Neuronal stem cell (in vitro differentiated cells): Measurements from ENCODE around the gene FBXO36.

ENCODE experiments used
- DNase-seq: peaks from one replicate; pipeline ENCODE4 v3.0.0-alpha.2; 2013; ENCODE audit warnings: low spot score
- H2AFZ ChIP-seq: one replicate; pipeline ENCODE4 v1.6.1; 2013; ENCODE audit warnings: mild to moderate bottlenecking, low read length, inconsistent platforms
- H2AK5ac ChIP-seq: 2 replicates; pipeline ENCODE4 v1.6.1; 2013; ENCODE audit warnings: low read depth, mild to moderate bottlenecking, inconsistent platforms, low read length, moderate library complexity, mixed read lengths
- H2BK120ac ChIP-seq: 2 replicates; pipeline ENCODE4 v1.6.1; 2013; ENCODE audit warnings: low read depth, mild to moderate bottlenecking, inconsistent platforms, low read length, moderate library complexity, mixed read lengths
- H2BK12ac ChIP-seq: one replicate; pipeline ENCODE4 v1.6.1; 2013; ENCODE audit warnings: low read length, inconsistent platforms
- H2BK15ac ChIP-seq: 2 replicates; pipeline ENCODE4 v1.6.1; 2013; ENCODE audit warnings: mild to moderate bottlenecking, low read length, inconsistent platforms, mixed read lengths
- H2BK5ac ChIP-seq: one replicate; pipeline ENCODE4 v1.6.1; 2013; ENCODE audit warnings: inconsistent platforms, mild to moderate bottlenecking, low read length, moderate library complexity
- H3K14ac ChIP-seq: one replicate; pipeline ENCODE4 v1.6.1; 2013; ENCODE audit warnings: low read length, inconsistent platforms
- H3K18ac ChIP-seq: 2 replicates; pipeline ENCODE4 v1.6.1; 2013; ENCODE audit warnings: low read length, inconsistent platforms
- H3K23ac ChIP-seq: 2 replicates; pipeline ENCODE4 v1.6.1; 2013; ENCODE audit warnings: low read depth, mild to moderate bottlenecking, mixed read lengths, low read length, inconsistent platforms; ENCODE audit not compliant: poor library complexity
- H3K27ac ChIP-seq: replicated peaks from 3 replicates; pipeline ENCODE4 v1.5.1; 2013; ENCODE audit warnings: low read length, inconsistent platforms
- H3K27me3 ChIP-seq, 3 experiments: 2 replicates each; pipeline ENCODE4 v1.6.1; 2013; ENCODE audit warnings: low read length in 3 of 3, mild to moderate bottlenecking in 2 of 3, inconsistent platforms in 1 of 3, low read depth in 1 of 3, mixed read lengths in 1 of 3, moderate library complexity in 1 of 3; ENCODE audit not compliant: control insufficient read depth in 3 of 3, insufficient read depth in 3 of 3
- H3K36me3 ChIP-seq, 2 donors: replicated peaks in 1 of 2; 2 replicates each; pipeline ENCODE4 v1.6.1; 2013; ENCODE audit warnings: low read length in 2 of 2; ENCODE audit not compliant: control insufficient read depth in 2 of 2, insufficient read depth in 2 of 2
- H3K4ac ChIP-seq: 2 replicates; pipeline ENCODE4 v1.6.1; 2013; ENCODE audit warnings: inconsistent platforms, mild to moderate bottlenecking, low read length, moderate library complexity
- H3K4me1 ChIP-seq, 2 donors: 1 replicate in 1 of 2; 2 replicates in 1 of 2; pipeline ENCODE4 v1.6.1; 2013; ENCODE audit warnings: low read length in 2 of 2, low read depth in 1 of 2; ENCODE audit not compliant: control insufficient read depth in 2 of 2, insufficient read depth in 1 of 2
- H3K4me2 ChIP-seq: one replicate; pipeline ENCODE4 v1.6.1; 2013; ENCODE audit warnings: mild to moderate bottlenecking, low read length, inconsistent platforms; ENCODE audit not compliant: insufficient read depth, poor library complexity, severe bottlenecking
- H3K4me3 ChIP-seq, 2 donors: 2 replicates each; pipeline ENCODE4 v1.5.1; 2013; ENCODE audit warnings: low read length in 2 of 2, mild to moderate bottlenecking in 2 of 2, inconsistent platforms in 1 of 2, moderate library complexity in 1 of 2
- H3K79me1 ChIP-seq: one replicate; pipeline ENCODE4 v1.6.1; 2013; ENCODE audit warnings: low read depth, mild to moderate bottlenecking, inconsistent platforms, low read length, moderate library complexity
- H3K9ac ChIP-seq: one replicate; pipeline ENCODE4 v1.6.1; 2013; ENCODE audit warnings: mild to moderate bottlenecking, low read depth, low read length, inconsistent platforms; ENCODE audit not compliant: poor library complexity
- H3K9me3 ChIP-seq, 2 donors: replicated peaks in 1 of 2; 2 replicates each; pipeline versions ENCODE3 to v1.6.1; 2013; ENCODE audit warnings: low read length in 2 of 2, mild to moderate bottlenecking in 2 of 2, inconsistent platforms in 1 of 2, low read depth in 1 of 2, mixed read lengths in 1 of 2, moderate library complexity in 1 of 2; ENCODE audit not compliant: control insufficient read depth in 2 of 2, insufficient read depth in 1 of 2
- H4K8ac ChIP-seq: one replicate; pipeline ENCODE4 v1.6.1; 2013; ENCODE audit warnings: low read depth, mild to moderate bottlenecking, inconsistent platforms, low read length, moderate library complexity
- H4K91ac ChIP-seq: one replicate; pipeline ENCODE4 v1.6.1; 2013; ENCODE audit warnings: low read length, low read depth, mild to moderate bottlenecking, inconsistent platforms; ENCODE audit not compliant: poor library complexity
- WGBS, 2 donors: extraction: QIAGEN DNeasy Blood & Tissue Kit; methylation state at CpG; one replicate each; pipeline ENCODE4 v1.1.7; 2013; ENCODE audit warnings: missing lambda C conversion rate in 2 of 2, mixed read lengths in 1 of 2; ENCODE audit not compliant: insufficient read length in 2 of 2, insufficient replicate concordance in 1 of 2; ENCODE audit errors: extremely low coverage in 2 of 2; 5-methylcytosine and 5-hydroxymethylcytosine counted together

Gene FBXO36

DNA sequence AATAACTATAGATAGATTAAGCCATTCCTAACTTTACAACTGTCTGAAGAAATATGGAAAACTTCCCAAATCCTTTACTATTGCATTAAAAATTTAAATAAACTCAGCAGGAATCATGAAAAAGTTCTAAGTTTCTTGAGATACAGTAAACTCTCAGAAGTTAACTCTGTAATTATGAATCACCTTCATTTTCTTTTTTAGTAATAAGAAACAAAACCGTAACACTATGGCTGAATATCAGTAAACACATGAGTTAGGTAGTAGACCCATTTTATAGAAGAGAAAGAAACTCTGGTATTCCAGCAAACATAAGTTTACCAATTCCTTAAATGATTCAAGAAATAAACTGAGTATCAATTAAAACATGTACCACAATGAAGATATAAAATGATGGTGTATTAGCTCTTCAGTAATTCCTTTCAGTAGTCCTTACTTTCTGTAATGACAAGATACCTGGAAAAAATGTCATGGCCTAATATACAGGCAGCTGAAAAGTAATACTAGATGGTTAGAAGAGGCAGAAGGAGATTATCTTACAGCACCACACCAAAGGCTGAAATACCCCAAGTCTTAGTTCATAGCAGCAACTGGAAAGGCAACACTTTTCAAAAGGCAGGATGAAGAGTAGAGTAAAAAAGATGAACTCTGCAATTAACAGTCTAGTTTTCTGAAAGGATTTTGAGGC is 12.0 kb upstream of the FBXO36 start:
- WGBS, 2 donors = no CpG with 5 or more reads among the region's 1 CpG

DNA sequence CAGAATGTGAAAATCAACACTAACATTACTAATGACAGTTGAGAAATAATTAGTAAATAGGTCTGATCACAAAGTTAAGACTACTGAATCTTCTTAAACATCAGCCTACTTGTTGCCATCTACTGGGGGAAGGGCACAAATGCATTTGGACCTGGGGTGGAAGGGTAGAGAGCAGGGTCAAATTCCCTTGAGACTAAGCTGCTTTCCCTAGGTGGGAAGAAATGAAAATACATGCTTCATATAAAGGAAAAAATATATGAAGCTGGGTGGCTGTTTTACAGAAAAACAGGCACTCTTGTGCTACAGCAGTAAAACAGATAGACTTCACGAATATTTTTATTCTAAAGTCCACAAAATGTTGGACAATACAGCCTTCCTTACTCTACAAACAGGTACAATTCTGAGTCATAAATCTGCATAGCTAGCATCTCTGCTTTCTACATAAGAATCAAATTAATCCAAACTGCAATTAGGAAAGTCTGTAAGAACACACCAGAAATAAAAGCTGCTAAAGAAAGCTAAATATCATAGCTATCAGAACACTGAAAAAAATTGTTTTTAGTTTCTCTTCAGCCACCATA is 11.4 kb upstream of the FBXO36 start:
- no CpG with 5 or more reads among the region's 1 CpG for WGBS, 2 donors
- no peak overlapping the region for H3K18ac ChIP-seq
- H3K9ac ChIP-seq = no peak overlapping the region
- H3K4ac ChIP-seq = no peak overlapping the region
- no peaks in the 10 kb centered on the region for H3K27me3 ChIP-seq
- no peak overlapping the region for H3K27ac ChIP-seq
- H2BK5ac ChIP-seq = no peak overlapping the region
- H3K4me3 ChIP-seq = no peak overlapping the region
- H3K9me3 ChIP-seq = no peaks in the 10 kb centered on the region
- no peak for DNase-seq
- H4K8ac ChIP-seq = no peak overlapping the region
- no peak overlapping the region for H2BK15ac ChIP-seq
- no peak overlapping the region for H2BK120ac ChIP-seq
- no peak overlapping the region for H3K4me2 ChIP-seq
- H2AFZ ChIP-seq = no peak overlapping the region
- H4K91ac ChIP-seq = no peak overlapping the region
- H3K14ac ChIP-seq = no peak overlapping the region
- H3K23ac ChIP-seq = no peak overlapping the region
- H2AK5ac ChIP-seq = no peak overlapping the region
- peaks cover 0 to 3% of the 10 kb centered on the region in 2 donors for H3K4me1 ChIP-seq
- peaks cover 3% of the 10 kb centered on the region for H3K79me1 ChIP-seq
- H3K36me3 ChIP-seq = peaks cover 0 to 56% of the 10 kb centered on the region in 2 donors
- H2BK12ac ChIP-seq = no peak overlapping the region

More for the DNA sequence above, 12.0 kb upstream of the FBXO36 start:
- no peak overlapping the region for H3K9ac ChIP-seq
- no peaks in the 10 kb centered on the region for H3K27me3 ChIP-seq
- H2BK5ac ChIP-seq = no peak overlapping the region
- no peaks in the 10 kb centered on the region for H3K9me3 ChIP-seq
- H3K4me3 ChIP-seq = no peak overlapping the region
- no peak overlapping the region for H4K8ac ChIP-seq
- H3K36me3 ChIP-seq = peaks cover 0 to 55% of the 10 kb centered on the region in 2 donors
- no peak overlapping the region for H3K23ac ChIP-seq
- no peak overlapping the region for H2AK5ac ChIP-seq
- H4K91ac ChIP-seq = no peak overlapping the region
- DNase-seq = no peak
- H3K4me2 ChIP-seq = no peak overlapping the region
- H2BK12ac ChIP-seq = no peak overlapping the region
- H3K14ac ChIP-seq = no peak overlapping the region
- H2AFZ ChIP-seq = no peak overlapping the region
- no peak overlapping the region for H2BK120ac ChIP-seq
- peaks cover 3% of the 10 kb centered on the region for H3K79me1 ChIP-seq
- no peak overlapping the region for H2BK15ac ChIP-seq
- no peak overlapping the region for H3K18ac ChIP-seq
- peaks cover 1 to 3% of the 10 kb centered on the region in 2 donors for H3K4me1 ChIP-seq
- no peak overlapping the region for H3K27ac ChIP-seq
- no peak overlapping the region for H3K4ac ChIP-seq

- Histone ChIP-seq H2BK15ac (no peak overlapping the region), H3K9me3 (peaks cover 0 to 7% of the 10 kb centered on the region in 2 donors), H3K4me2 (no peak overlapping the region), H2BK120ac (no peak overlapping the region), H3K23ac (no peak overlapping the region), H3K4ac (no peak overlapping the region), H3K27ac (no peak overlapping the region), H3K14ac (no peak overlapping the region), H3K36me3 (peaks cover 2 to 64% of the 10 kb centered on the region in 2 donors), H3K9ac (no peak overlapping the region), H3K79me1 (peaks cover 3% of the 10 kb centered on the region), H2AFZ (no peak overlapping the region), H4K8ac (no peak overlapping the region), H3K27me3 (no peaks in the 10 kb centered on the region), H4K91ac (no peak overlapping the region), H2BK12ac (no peak overlapping the region), H2AK5ac (no peak overlapping the region), H3K4me1 (peaks cover 0 to 3% of the 10 kb centered on the region in 2 donors), H3K4me3 (no peak overlapping the region), H2BK5ac (no peak overlapping the region), H3K18ac (no peak overlapping the region)
- DNase-seq = no peak
- WGBS, 2 donors = no CpG with 5 or more reads among the region's 2 CpGs
These were observed 8.1 kb upstream of the FBXO36 start for GRCh38 chr2:229914171-229914570.

GRCh38 chr2:229917793-229918192 is 4.5 kb upstream of the FBXO36 start:
- Histone ChIP-seq H3K18ac (no peak overlapping the region), H2BK12ac (no peak overlapping the region), H4K91ac (no peak overlapping the region), H3K36me3 (peaks cover 2 to 58% of the 10 kb centered on the region in 2 donors), H3K4me2 (no peak overlapping the region), H3K4ac (no peak overlapping the region), H2BK120ac (no peak overlapping the region), H2BK5ac (no peak overlapping the region), H2AFZ (no peak overlapping the region), H2BK15ac (no peak overlapping the region), H3K14ac (no peak overlapping the region), H2AK5ac (no peak overlapping the region), H3K27me3 (no peaks in the 10 kb centered on the region), H3K9ac (no peak overlapping the region), H3K4me1 (peaks cover 0 to 7% of the 10 kb centered on the region in 2 donors), H3K79me1 (peaks cover 2% of the 10 kb centered on the region), H4K8ac (no peak overlapping the region), H3K9me3 (peaks cover 0 to 7% of the 10 kb centered on the region in 2 donors), H3K4me3 (no peak overlapping the region), H3K27ac (no peak overlapping the region), H3K23ac (no peak overlapping the region)
- DNase-seq = no peak
- no CpG with 5 or more reads among the region's 5 CpGs for WGBS, 2 donors
